ENCODE measurements around the gene NDUFAB1.

Gene NDUFAB1

GRCh38 chr16:23572394-23572793, 23.7 kb downstream of the NDUFAB1 start:
- Mint-ChIP-seq H3K4me3 (no peak overlapping the region), H3K4me1 (no peaks in the 10 kb centered on the region), H3K36me3 (ENCODE audit: low read depth) (peaks cover 52% of the 10 kb centered on the region), H3K9me3 (no peaks in the 10 kb centered on the region), H3K27me3 (ENCODE audit: low read depth, poor library complexity) (peaks cover 3% of the 10 kb centered on the region), H3K27ac (no peak overlapping the region)
- TF ChIP-seq CTCF (IDR thresholded peaks at IDR 0.05) = no peak
- no peak for DNase-seq

GRCh38 chr16:23571895-23572294, 24.2 kb downstream of the NDUFAB1 start:
- no peak for TF ChIP-seq CTCF (IDR thresholded peaks at IDR 0.05)
- H3K9me3 Mint-ChIP-seq = no peaks in the 10 kb centered on the region
- no peak overlapping the region for H3K27ac Mint-ChIP-seq
- H3K36me3 Mint-ChIP-seq (ENCODE audit: low read depth) = peaks cover 57% of the 10 kb centered on the region
- peaks cover 3% of the 10 kb centered on the region for H3K27me3 Mint-ChIP-seq (ENCODE audit: low read depth, poor library complexity)
- H3K4me1 Mint-ChIP-seq = no peaks in the 10 kb centered on the region
- no peak overlapping the region for H3K4me3 Mint-ChIP-seq
- no peak for DNase-seq

- Mint-ChIP-seq H3K4me3 (no peak overlapping the region), H3K4me1 (no peaks in the 10 kb centered on the region), H3K27ac (no peak overlapping the region), H3K9me3 (no peaks in the 10 kb centered on the region), H3K27me3 (ENCODE audit: low read depth, poor library complexity) (peaks cover 3% of the 10 kb centered on the region), H3K36me3 (ENCODE audit: low read depth) (peaks cover 63% of the 10 kb centered on the region)
- no peak for DNase-seq
- no peak for TF ChIP-seq CTCF (IDR thresholded peaks at IDR 0.05)
Observed at GRCh38 chr16:23570992-23571632, 25.0 kb downstream of the NDUFAB1 start.

- Mint-ChIP-seq H3K27me3 (ENCODE audit: low read depth, poor library complexity) (peaks cover 3% of the 10 kb centered on the region), H3K4me3 (no peak overlapping the region), H3K36me3 (ENCODE audit: low read depth) (peaks cover 78% of the 10 kb centered on the region), H3K9me3 (no peaks in the 10 kb centered on the region), H3K27ac (no peak overlapping the region), H3K4me1 (no peaks in the 10 kb centered on the region)
- DNase-seq = no peak
- no peak for TF ChIP-seq CTCF (IDR thresholded peaks at IDR 0.05)
Observed at GRCh38 chr16:23567602-23568001, 28.5 kb downstream of the NDUFAB1 start.

GRCh38 chr16:23566724-23567123, 29.4 kb downstream of the NDUFAB1 start:
- Mint-ChIP-seq H3K27ac (peak overlapping the region; percentile 36), H3K36me3 (ENCODE audit: low read depth) (peaks cover 79% of the 10 kb centered on the region), H3K4me3 (no peak overlapping the region), H3K9me3 (no peaks in the 10 kb centered on the region), H3K4me1 (no peaks in the 10 kb centered on the region), H3K27me3 (ENCODE audit: low read depth, poor library complexity) (peaks cover 3% of the 10 kb centered on the region)
- TF ChIP-seq CTCF (IDR thresholded peaks at IDR 0.05) = no peak
- DNase-seq = no peak

Data from nephron progenitor cell (in vitro differentiated cells).